ENCODE measurements around the gene PKD1. TPM values are rescaled to one million over a fixed set of nuclear protein-coding genes. Genes with fewer than 3 reads are reported as not detected.

The PKD1 gene
- polyA plus RNA-seq, 1 donor from 2014 or later = 176 TPM

- H2AFZ ChIP-seq (ENCODE audit: low read depth, low read length) = no peak overlapping the region
- H3K36me3 ChIP-seq (ENCODE audit: insufficient read depth, low read length) = no peaks in the 10 kb centered on the region
- no peaks in the 10 kb centered on the region for H4K20me1 ChIP-seq (ENCODE audit: insufficient read depth)
- no peaks in the 10 kb centered on the region for H3F3A ChIP-seq (ENCODE audit: insufficient read depth, low read length, poor library complexity, severe bottlenecking)
- H3K9me3 ChIP-seq (ENCODE audit: low read length) = no peaks in the 10 kb centered on the region
- H3K9ac ChIP-seq (ENCODE audit: low read length) = no peak overlapping the region
- H3K79me2 ChIP-seq (replicated peaks; ENCODE audit: insufficient read depth, low read length) = no peaks in the 10 kb centered on the region
- no peak overlapping the region for H3K4me3 ChIP-seq (ENCODE audit: low read length)
- no peak for TF ChIP-seq CTCF (IDR thresholded peaks at IDR 0.05; ENCODE audit: poor library complexity, severe bottlenecking)
- TF ChIP-seq POLR2AphosphoS5 (IDR thresholded peaks at IDR 0.05) = no peak
- no peaks in the 10 kb centered on the region for H3K9me2 ChIP-seq (ENCODE audit: insufficient read depth, low read length)
- H3K27ac ChIP-seq (ENCODE audit: low read length) = no peak overlapping the region
- H3K4me2 ChIP-seq (ENCODE audit: low read length) = no peak overlapping the region
- no peaks in the 10 kb centered on the region for H3K27me3 ChIP-seq (ENCODE audit: insufficient read depth, low read depth, low read length)
These were observed 46.3 kb upstream of the PKD1 start for GRCh38 chr16:2181952-2182351.

GRCh38 chr16:2180962-2181923, 45.5 kb upstream of the PKD1 start:
- Histone ChIP-seq H3K36me3 (ENCODE audit: insufficient read depth, low read length) (no peaks in the 10 kb centered on the region), H2AFZ (ENCODE audit: low read depth, low read length) (no peak overlapping the region), H3K4me2 (ENCODE audit: low read length) (no peak overlapping the region), H3K4me3 (ENCODE audit: low read length) (no peak overlapping the region), H3K79me2 (replicated peaks; ENCODE audit: insufficient read depth, low read length) (no peaks in the 10 kb centered on the region), H3K27me3 (ENCODE audit: insufficient read depth, low read depth, low read length) (no peaks in the 10 kb centered on the region), H3K9me2 (ENCODE audit: insufficient read depth, low read length) (no peaks in the 10 kb centered on the region), H3K9ac (ENCODE audit: low read length) (no peak overlapping the region), H3K9me3 (ENCODE audit: low read length) (no peaks in the 10 kb centered on the region), H4K20me1 (ENCODE audit: insufficient read depth) (no peaks in the 10 kb centered on the region), H3F3A (ENCODE audit: insufficient read depth, low read length, poor library complexity, severe bottlenecking) (no peaks in the 10 kb centered on the region), H3K27ac (ENCODE audit: low read length) (no peak overlapping the region)
- no peak for TF ChIP-seq MXI1 (conservative IDR thresholded peaks at IDR 0.05; ENCODE audit: poor library complexity, severe bottlenecking)
- TF ChIP-seq EZH2 (IDR thresholded peaks at IDR 0.05; ENCODE audit: borderline replicate concordance, insufficient read depth, low read length, poor library complexity, severe bottlenecking) = no peak
- TF ChIP-seq REST (IDR thresholded peaks at IDR 0.05; ENCODE audit: borderline replicate concordance) = no peak
- TF ChIP-seq POLR2AphosphoS5 (IDR thresholded peaks at IDR 0.05) = no peak
- no peak for TF ChIP-seq CTCF (IDR thresholded peaks at IDR 0.05; ENCODE audit: poor library complexity, severe bottlenecking)

All from neural cell (in vitro differentiated cells).